ENCODE results near the gene RNF113B.

GRCh38 chr13:98169331-98169730 lies 7.7 kb downstream of the RNF113B start:
- TF ChIP-seq CTCF (IDR thresholded peaks at IDR 0.05; ENCODE audit: poor library complexity) (no peak), EZH2phosphoT487 (IDR thresholded peaks at IDR 0.05; ENCODE audit: low read depth, severe bottlenecking, unreplicated experiment) (no peak)
